ENCODE measurements around the gene ABCG5.

- TF ChIP-seq CTCF (IDR thresholded peaks at IDR 0.05; ENCODE audit: insufficient read depth, low read length, poor library complexity, severe bottlenecking) (no peak), EZH2phosphoT487 (conservative IDR thresholded peaks at IDR 0.05; ENCODE audit: low read length) (no peak)
Observed at GRCh38 chr2:43814711-43815110, 23.9 kb downstream of the ABCG5 start.
